HL-60/S4 treated with retinoic acid at 250 ng/mL for 4 days and 3 days (cell line): ENCODE measurements around the gene TDRD10.

Experiments used
- in situ Hi-C: fragments of 300-500 bp; cut with MboI; formaldehyde crosslinking; loops from 2 replicates; pipeline ENCODE4 v1.7.0; 2022; ENCODE audit warnings: low sequenced_read_pairs

Gene TDRD10

DNA sequence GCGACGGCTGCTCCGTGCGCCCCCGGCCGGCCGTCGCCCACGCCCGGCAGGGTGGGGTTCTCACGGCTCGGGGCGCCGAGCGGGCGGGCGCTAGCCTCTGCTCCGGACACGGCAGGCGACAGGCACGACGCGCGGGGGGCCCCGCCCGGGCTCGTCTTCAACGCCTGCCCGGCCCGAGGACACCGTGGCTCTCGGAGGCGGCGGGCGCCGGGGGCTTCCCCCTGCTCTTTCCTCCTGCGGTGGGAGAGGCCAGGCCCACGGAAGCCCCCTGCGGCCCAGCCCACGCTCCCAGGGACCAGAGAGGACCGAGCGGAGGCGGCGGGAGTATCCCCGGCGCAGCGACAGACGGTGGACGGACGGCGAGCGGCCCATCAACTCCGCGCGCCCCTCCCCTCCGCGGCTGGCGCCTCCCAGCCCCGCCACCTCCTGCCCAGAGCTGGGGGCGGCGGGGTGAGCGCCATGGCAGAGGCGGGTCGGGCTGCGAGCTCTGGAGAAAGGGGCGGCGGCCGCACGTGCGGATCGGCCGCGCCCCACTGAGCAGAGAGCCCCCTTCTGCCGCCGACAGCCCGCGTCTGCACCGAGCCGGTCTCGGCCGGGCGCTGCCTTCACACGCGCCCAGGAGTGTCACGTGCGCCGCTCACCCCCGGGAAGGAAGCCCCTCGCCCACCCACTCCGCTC lies at the start of gene TDRD10, which contains the start of gene SHE:
Gene TDRD10 (plus strand): TSS at position 154 of the 678 bp plus-strand sequence. CDS start 4,685 bp downstream, outside the sequence.
Gene SHE (minus strand): TSS at position 347 of the 678 bp plus-strand sequence. CDS start 386 bp downstream, outside the sequence.
- in situ Hi-C loops: no loop called here

DNA sequence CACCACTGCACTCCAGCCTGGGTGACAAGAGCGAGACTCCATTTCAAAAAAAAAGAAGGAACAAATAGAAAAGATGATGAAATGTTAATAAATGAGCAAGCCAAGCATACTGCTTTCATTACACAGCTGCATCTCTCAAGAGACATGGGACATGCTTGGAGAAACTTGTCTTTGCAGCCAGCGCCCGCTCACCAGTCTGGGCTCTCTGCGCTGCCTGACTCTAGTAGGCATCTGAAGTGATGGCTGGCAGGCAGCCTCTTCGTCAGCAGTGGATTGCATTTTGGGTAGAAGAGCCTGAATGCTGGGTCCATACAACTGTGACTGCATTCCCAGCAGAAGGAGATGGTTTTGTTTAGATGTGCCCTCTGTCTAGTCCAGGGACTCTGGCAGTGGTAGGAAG lies 48.9 kb upstream of the TDRD10 start:
- in situ Hi-C loops: no loop called here

DNA sequence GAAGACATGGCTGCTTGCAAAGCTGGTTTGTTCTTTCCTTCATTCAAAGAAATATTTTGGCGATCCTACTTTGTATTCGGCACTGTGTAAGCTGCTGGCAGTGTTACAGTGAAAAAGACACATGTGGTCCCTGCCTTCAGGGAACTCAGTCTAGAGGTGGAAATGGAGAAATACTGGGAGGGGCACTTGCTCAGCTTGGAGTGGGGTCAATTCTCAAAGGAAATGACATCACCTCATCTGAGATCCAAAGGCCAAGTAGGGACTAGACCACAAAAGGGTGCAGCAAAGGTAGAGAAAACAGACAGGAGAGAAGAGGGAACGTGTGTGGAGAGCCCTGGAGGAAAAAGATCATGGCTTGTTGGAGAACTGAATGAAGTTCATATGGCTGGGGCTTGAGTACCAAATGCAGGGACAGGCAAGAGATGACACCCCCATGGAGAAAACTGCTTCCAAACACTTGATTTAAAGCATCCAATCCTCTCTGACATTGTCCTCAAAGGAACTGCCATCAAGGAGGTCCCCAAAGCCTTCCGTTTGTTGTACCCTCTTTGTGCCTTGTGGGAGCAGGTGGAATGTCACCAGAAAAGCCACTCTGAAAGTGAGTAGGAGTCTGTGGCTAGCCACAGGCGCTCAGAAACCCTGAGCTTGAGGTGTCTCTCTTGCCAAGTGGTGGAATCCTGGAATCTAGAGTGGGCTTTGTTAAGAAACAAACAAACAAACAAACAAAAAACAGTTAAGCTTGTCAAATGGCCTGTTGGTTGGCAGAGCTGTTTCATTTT lies 48.3 kb upstream of the TDRD10 start:
- in situ Hi-C loops: no loop called here

GRCh38 chr1:154454386-154455120 lies 47.5 kb upstream of the TDRD10 start:
- in situ Hi-C loops: no loop called here

DNA sequence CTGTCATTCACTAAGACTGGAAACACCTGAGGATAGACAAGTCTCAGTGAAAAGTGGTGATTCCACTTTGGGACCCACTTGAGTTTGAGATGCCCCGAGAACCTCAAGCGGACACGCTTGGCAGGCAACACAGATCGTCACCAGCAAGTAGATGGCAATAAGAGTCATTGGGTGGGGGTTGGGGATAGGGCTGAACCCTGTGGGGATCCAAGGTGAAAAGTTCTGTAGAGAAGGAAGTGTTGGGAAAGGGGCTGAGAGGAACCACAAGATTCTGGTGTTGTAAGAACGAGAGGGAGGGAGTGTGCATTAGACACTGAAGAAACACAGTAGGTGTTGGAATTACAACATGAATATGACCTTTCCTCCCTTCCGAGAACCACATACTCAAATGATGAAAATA lies 45.4 kb upstream of the TDRD10 start:
- in situ Hi-C loops: no loop called here

DNA sequence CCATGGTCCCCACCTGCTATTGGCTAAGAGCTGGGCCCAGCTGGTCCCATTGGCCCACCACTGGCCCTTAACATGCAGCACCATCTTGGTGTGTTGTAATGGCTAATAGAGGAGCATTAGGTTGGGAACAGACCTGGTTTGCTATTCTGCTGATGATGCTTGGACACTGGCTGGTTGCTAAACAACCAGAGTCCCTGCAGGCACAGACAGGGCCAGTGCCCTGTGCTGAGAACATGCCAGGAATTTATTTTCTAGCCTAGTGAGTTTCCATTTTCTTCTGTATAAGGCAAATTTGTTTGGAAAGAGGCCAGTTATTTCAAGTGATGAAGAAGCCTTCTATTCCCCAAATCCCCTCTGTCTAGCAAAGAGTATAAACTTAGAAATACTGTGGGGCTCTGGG lies 42.9 kb upstream of the TDRD10 start:
- in situ Hi-C loops: no loop called here

- in situ Hi-C loops: no loop called here
These were observed 41.2 kb upstream of the TDRD10 start for GRCh38 chr1:154460695-154461260.

- in situ Hi-C loops: no loop called here
These were observed 38.5 kb upstream of the TDRD10 start for GRCh38 chr1:154463512-154463990.

DNA sequence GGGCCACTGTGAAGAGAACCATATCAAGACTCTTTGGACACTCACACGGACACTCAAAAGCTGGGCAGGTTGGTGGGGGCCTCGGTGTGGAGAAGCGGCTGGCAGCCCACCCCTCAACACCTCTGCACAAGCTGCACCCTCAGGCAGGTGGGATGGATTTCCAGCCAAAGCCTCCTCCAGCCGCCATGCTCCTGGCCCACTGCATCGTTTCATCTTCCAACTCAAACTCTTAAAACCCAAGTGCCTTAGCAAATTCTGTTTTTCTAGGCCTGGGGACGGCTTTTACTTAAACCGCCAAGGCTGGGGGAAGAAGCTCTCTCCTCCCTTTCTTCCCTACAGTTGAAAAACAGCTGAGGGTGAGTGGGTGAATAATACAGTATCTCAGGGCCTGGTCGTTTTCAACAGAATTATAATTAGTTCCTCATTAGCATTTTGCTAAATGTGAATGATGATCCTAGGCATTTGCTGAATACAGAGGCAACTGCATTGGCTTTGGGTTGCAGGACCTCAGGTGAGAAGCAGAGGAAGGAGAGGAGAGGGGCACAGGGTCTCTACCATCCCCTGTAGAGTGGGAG lies 36.3 kb upstream of the TDRD10 start:
- in situ Hi-C loops: no loop called here

DNA sequence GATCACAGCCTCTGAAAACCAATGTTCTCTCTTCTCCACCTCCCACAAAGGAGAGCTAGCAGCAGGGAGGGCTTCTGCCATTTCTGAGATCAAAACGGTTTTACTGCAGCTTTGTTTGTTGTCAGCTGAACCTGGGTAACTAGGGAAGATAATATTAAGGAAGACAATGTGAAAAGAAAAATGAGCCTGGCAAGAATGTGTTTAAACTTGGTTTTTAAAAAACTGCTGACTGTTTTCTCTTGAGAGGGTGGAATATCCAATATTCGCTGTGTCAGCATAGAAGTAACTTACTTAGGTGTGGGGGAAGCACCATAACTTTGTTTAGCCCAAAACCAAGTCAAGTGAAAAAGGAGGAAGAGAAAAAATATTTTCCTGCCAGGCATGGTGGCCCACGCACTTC lies 35.8 kb upstream of the TDRD10 start:
- in situ Hi-C loops: no loop called here

GRCh38 chr1:154466921-154467417 lies 35.0 kb upstream of the TDRD10 start:
- in situ Hi-C loops: no loop called here

DNA sequence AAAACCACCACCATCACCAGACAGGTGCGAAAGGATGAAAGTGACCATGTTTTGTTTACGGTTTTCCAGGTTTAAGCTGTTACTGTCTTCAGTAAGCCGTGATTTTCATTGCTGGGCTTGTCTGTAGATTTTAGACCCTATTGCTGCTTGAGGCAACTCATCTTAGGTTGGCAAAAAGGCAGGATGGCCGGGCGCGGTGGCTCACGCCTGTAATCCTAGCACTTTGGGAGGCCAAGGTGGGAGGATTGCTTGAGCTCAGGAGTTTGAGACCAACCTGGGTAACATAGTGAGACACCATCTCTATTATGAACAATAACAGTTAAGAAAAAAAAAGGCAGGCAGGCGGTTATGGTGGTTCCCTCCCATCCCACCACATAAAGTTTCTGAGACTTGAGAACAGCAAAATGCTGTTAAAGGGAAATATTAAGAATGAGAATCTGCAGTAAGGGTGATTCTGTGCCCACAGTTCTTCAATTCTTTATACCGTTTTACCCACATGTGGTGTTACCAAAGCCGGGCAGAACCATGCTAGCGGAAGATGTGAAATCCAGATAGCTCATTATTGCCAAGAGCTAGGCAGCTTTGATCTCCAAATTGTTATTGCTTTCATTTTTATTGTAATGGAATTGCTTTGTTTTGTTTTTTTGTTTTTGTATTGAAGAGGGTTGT lies 34.5 kb upstream of the TDRD10 start:
- in situ Hi-C loops: no loop called here

DNA sequence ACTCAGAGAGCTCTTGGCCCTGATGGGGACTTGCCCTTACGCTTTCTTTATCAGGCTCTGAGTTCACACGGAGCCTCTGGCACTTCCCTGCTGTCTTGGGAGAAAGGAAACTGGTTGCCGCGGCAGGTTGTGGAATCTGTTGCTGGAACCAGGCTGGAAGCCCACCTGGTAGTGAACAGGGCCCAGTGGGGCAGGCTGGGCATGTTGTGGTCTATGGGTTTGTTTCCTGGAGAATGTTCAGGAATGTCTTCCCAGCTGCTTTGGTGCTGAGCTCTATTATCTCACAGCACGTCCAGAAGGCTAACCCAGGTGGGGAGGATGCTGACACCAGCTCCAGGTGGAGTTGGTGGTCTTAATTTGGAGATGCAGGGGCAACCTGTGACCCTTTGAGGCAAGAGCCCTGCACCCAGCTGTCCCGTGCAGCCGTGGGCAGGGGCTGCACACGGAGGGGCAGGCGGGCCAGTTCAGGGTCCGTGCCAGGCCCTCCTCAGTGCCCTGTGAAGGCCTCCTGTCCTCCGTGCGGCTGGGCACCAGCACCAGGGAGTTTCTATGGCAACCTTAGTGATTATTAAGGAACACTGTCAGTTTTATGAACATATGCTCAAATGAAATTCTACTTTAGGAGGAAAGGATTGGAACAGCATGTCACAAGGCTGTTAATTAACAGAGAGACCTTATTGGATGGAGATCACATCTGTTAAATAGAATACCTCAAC lies 33.3 kb upstream of the TDRD10 start:
- in situ Hi-C loops: no loop called here

DNA sequence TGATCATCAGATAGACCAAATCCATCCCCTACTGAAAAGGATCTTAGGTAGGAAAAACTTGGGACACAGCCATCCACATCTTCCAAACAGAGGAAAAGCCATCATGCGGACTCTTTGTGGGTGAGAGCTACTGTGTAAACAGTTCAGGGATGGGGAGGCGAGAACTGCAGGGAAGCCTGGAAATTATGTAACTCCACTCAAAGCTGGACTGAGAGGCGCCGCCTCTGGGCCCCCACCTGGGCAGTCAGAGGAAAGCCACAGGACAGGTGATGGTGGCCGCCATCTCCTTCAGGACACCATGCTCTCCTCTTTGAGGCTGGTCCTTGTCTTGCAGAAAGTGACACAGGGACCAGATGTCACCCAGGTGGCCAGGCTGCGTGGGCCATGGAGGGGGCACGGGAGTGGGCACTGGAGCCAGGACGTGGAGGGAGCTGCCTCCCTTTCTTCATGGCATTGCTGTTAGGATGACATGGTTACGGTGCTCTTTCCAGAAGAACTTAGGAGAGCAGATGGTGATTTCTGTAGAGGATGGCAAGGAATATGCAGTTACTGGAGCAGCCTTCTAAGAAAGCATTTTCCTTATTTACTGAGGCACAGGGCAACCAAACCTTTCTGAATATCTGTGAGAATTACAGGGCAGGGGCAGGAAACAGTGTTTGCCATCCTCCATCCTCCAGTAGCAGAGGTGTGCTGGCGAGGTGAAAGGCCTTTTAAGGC lies 32.0 kb upstream of the TDRD10 start:
- in situ Hi-C loops: no loop called here

DNA sequence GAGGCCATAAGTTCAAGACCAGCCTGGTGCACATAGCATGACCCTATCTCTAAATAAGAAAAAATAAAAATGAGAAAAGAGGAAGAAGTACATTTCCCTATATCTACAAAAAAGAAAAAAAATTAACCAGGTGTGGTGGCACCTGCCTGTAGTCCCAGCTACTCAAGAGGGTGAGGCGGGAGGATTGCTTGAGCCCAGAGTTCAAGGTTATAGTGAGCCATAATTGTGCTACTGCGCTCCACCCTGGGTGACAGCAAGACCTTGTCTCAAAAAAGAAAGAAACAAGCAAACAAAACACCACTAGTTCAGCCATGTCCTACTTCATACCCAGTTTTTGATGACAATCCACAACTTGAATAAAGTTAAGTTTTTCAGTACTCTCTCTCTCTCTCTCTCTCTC lies 30.7 kb upstream of the TDRD10 start:
- in situ Hi-C loops: no loop called here

GRCh38 chr1:154474802-154475201 lies 27.2 kb upstream of the TDRD10 start:
- in situ Hi-C loops: no loop called here

GRCh38 chr1:154476791-154477190 lies 25.2 kb upstream of the TDRD10 start:
- in situ Hi-C loops: no loop called here

DNA sequence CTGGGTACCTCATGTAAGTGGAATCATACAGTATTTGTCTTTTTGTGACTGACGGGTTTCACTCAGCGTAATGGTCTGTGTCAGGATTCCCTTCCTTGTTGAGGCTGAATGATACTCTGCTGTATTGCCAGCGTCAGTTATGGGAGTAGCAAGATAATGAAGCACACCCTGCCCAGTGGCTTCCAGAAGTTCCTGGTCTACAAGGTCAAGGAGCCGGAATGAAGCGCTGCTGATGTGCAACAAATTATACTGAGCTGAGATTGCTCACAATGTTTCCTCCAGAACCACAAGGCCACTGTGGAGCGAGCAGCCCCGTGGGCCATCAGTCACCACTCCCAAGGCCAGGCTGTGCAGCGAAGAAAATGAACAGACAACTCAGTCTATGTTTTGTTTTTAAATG lies 24.0 kb upstream of the TDRD10 start:
- in situ Hi-C loops: no loop called here

DNA sequence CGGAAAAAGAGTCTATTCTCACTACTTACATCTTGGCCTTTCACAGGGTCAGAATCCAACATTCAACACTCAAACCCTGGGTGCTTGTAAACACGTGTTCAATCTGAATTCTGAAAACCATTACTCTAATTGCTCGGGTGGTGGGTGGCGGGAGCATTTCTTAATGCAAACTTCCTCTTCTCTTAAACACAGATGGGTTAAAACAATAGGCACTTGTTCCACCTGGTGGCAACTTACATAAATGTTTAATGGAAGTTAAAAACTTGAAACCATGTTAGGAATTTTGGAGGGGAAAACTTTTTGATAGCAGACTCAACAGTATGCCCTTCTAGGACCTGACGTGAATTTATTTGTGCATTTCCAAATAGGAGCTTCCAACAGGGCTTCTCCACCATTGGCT lies 23.4 kb upstream of the TDRD10 start:
- in situ Hi-C loops: no loop called here
